GM12801 (cell line): ENCODE results near the gene SEPTIN11.

Experiments used
- CTCF ChIP-seq: IDR thresholded peaks from one replicate; pipeline ENCODE4 v1.5.1; 2011; ENCODE audit warnings: control low read depth; ENCODE audit not compliant: insufficient read length; ENCODE audit errors: extremely low read depth

The SEPTIN11 gene

GRCh38 chr4:76982638-76983584 is 33.4 kb downstream of the SEPTIN11 start:
- no peak for TF ChIP-seq CTCF

- TF ChIP-seq CTCF, result no peak
Measured at GRCh38 chr4:76984127-76984526, 34.6 kb downstream of the SEPTIN11 start.

- no peak for TF ChIP-seq CTCF
Measured at GRCh38 chr4:76984788-76985211, 35.2 kb downstream of the SEPTIN11 start.

GRCh38 chr4:76987153-76987591 is 37.6 kb downstream of the SEPTIN11 start:
- no peak for TF ChIP-seq CTCF

- TF ChIP-seq CTCF, result no peak
Measured at GRCh38 chr4:76987685-76988084, 38.1 kb downstream of the SEPTIN11 start.

GRCh38 chr4:76989391-76990061 is 40.0 kb downstream of the SEPTIN11 start:
- no peak for TF ChIP-seq CTCF

- TF ChIP-seq CTCF, result no peak
Measured at GRCh38 chr4:76990288-76991080, 40.9 kb downstream of the SEPTIN11 start.
